Esophagus muscularis mucosa (tissue), 4 donors: ENCODE measurements around the gene GIGYF1.

Experiments used
- CTCF ChIP-seq, 3 experiments: fragments of 200-600 bp in 2 of 3; fragments of 450-650 bp in 1 of 3; sonication (generic) in 2 of 3; IDR thresholded peaks; one replicate each; pipeline ENCODE4 v1.5.1; 2017 to 2019; ENCODE audit warnings: antibody characterized with exemption in 3 of 3, mild to moderate bottlenecking in 2 of 3, moderate library complexity in 1 of 3
- EP300 ChIP-seq: sonication (generic); formaldehyde crosslinking; IDR thresholded peaks from one replicate; pipeline ENCODE4 v1.6.1; 2017; ENCODE audit warnings: antibody characterized with exemption
- POLR2A ChIP-seq: fragments of 450-650 bp; IDR thresholded peaks from one replicate; pipeline ENCODE4 v1.6.1; 2017; ENCODE audit warnings: antibody characterized with exemption, moderate library complexity, mild to moderate bottlenecking, low read depth

- TF ChIP-seq CTCF (IDR thresholded peaks at IDR 0.05) = no peak
- TF ChIP-seq POLR2A = no peak
- no peak for TF ChIP-seq EP300
Measured at GRCh38 chr7:100640517-100641440, 53.3 kb downstream of the GIGYF1 start.
